DMS79 treated with DMSO at 0.1 percent for 48 hours (cell line): ENCODE data around the gene SFI1.

Source experiments
- DNase-seq: peaks from one replicate; lab custom pipeline; 2025; lab: John Stamatoyannopoulos, UW

SFI1 gene

GRCh38 chr22:31595271-31595670 lies 98.9 kb downstream of the SFI1 start:
- DNase-seq, result no peak

GRCh38 chr22:31602259-31602952 lies 106.1 kb downstream of the SFI1 start:
- DNase-seq, result no peak

DNA sequence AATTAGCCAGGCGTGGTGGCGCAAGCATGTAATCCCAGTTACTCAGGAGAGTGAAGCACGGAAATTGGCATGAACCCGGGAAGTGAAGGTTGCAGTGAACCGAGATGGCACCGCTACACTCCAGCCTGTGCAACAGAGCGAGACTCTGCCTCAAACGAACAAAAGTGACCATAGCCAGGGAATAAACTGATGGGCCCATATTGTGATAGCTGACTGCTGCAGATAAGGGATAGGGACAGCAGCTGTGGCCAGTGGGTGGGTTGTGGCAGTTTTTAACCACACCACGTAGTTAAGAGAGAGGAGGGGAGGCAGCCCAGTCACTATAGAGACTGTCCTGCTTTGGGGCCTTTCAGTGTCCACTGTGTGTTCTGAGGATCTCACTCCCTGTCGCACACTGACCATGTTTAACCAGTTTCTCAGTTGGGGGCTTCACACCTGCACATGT lies 106.8 kb downstream of the SFI1 start:
- no peak for DNase-seq

GRCh38 chr22:31603574-31603973 lies 107.2 kb downstream of the SFI1 start:
- no peak for DNase-seq

GRCh38 chr22:31604137-31604705 lies 107.9 kb downstream of the SFI1 start:
- DNase-seq, result peak; percentile 1

DNA sequence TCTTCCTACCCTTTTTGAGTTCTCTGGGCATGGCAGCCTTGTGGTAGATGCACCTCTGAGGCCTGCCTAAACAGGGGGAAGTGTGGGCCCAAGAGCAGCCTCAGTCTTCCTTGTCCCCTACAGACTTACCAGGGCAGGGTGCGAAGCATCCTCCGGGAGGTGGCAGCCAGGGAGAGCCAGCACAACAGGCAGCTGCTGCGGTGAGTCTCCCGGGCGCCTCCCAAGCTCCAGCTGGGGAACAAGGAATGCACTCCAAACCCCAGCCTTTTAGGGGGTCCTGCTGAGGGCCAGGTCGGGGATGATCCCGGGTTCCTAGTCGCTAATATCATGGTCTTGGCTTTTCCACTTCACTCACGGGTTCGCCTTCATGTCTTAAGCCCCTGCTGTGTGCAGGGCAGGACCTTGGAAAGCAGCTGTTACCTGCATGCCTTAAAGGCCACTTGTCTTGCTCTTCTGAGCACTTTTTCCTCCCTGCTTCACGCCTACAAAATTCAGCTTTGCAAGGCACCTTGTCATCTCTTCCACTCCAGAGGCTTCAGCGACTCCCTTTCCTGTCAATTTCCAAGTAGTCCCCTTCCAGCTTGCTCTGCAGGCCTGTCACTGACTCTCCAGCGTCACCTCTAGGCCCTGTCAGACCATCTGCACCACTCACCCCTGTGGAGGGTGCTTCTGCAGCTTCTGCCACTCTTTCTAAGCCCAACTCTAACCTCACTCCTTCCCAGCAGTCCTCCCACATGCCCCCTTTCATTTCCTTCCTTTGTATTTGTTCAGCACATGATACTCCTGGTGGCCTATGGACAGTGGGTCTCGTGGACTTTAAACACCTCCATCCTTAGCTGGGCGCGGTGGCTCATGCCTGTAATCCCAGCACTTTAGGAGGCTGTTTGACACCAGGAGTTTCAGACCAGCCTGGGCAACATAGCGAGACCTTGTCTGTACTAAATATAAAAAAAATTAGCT lies 108.7 kb downstream of the SFI1 start:
- DNase-seq, result peak; percentile 16

GRCh38 chr22:31605851-31606585 lies 109.7 kb downstream of the SFI1 start:
- DNase-seq, result no peak

DNA sequence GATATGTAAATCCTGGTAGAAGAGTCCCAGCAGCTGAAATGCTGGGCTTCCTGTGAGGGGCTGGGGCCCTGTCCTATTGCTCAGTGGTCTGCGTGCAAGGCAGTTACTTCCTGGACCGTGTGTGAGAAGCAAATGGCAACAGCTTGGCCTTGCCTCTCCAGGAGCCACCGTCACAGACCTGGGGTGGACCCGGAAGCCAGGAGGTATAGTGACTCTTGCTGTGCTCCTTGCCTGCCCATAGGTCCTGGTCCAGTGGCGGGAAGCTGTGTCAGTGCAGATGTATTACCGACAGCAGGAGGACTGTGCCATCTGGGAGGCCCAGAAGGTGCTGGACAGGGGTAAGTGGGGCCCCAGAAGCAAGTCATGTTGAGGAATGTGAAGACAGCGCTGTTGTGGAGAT lies 111.4 kb downstream of the SFI1 start:
- no peak for DNase-seq

DNA sequence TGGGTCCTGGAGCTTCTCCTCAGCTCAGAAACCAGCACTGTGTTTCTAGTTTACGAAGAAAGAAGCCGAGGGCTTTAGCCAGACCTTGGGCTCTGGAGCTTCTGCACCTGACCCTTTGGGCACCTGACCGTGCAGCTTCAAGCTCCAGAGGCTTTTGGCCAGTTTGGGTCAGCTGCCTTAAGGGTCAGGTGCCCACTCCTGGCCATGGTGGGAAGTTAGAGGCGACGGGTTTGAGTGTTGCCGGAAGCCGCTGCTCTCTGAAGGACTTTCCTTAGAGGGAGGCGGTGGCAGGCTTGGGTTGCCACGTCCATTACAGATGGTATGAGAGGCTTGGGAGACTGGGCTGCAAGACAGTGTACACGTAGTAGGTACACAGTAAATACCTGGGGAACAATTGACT lies 113.4 kb downstream of the SFI1 start:
- DNase-seq, result no peak

DNA sequence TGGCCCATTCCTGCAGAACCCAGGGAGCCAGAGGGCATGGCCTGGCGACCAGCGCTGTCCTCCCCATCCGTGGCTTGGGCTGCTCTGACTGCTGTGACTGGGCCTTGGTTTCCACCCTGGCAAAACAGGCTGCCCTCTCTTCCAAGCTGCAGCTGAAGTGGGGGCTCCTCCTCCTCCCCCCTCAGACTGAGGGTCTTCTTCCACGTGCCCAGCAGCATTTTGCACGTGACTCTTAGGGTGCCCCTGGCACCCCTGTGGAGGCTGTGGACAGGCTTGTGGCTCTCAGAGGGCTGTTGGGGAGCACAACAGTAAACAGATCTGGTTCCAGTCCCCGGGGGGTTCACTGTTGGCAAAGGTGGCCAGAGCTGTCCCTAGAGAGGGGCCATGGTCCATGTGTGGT lies 114.3 kb downstream of the SFI1 start:
- no peak for DNase-seq

- no peak for DNase-seq
These were observed 114.9 kb downstream of the SFI1 start for GRCh38 chr22:31611061-31611760.

DNA sequence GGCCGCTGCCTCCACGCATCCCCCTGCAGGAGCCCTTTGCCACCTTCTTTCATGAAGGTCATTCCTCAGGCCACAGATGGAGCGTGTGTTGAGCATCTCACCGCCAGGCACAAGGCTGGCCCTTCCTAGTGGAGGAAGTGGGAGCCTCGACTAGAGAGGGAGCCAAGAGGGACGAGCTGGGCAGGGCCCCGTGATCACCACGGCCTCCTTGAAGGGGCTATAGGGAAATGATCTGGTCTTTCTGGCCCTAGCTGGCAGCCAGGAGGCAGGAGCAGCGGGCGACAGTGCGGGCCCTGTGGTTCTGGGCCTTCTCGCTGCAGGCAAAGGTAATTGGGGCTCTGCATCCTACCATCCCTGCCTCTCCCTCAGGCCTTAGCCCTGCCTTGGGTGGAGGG lies 116.6 kb downstream of the SFI1 start:
- DNase-seq, result no peak

DNA sequence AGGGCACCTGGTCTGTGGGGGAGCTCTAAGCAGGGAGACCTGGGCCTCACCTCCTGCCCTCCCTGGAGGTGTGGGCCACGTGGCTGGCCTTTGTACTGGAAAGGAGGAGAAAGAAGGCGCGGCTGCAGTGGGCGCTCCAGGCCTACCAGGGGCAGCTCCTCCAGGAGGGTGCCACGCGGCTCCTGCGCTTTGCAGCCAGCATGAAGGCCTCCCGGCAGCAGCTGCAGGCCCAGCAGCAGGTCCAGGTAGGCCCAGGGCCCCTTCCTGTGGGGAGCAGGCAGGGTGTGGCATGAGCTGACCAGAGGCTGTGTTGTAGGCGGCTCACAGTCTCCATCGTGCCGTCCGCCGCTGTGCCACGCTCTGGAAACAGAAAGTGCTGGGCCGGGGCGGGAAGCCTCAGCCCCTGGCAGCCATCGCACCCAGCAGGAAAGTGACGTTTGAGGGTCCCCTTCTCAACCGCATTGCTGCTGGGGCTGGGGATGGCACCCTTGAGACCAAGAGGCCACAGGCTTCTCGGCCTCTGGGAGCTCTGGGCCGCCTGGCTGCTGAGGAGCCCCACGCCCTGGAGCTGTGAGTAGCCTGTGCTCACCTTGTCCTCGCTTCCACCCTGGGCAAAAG lies 117.1 kb downstream of the SFI1 start:
- no peak for DNase-seq

- no peak for DNase-seq
These were observed 117.6 kb downstream of the SFI1 start for GRCh38 chr22:31613904-31614296.

DNA sequence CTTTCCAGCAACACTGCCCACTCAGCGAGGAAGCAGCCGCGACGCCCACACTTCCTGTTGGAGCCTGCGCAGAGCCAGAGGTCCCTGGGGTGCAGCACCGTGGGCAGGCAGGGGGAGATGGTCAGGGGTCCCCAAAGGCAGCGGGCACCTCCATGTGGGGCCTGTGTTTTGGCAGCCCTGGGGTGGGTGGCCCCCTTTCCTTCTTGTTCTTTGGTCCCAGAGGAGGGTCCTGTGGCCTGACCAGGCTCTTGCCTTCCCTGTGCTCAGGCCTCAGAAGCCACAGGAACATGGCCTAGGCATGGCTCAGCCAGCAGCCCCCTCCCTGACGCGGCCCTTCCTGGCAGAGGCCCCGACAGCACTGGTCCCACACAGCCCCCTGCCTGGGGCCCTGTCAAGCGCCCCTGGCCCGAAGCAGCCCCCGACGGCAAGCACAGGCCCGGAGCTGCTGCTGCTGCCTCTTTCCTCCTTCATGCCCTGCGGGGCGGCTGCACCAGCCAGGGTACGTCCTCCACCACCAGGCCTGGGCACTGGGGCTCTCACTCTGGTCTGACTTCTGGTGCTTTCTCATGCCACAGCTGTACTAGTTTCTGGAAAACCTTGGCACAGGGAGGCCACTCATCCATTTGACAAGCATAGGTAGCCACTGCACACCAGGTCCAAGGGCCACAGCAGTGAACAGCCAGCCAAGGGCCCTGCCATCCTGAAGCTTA lies 118.6 kb downstream of the SFI1 start:
- no peak for DNase-seq

DNA sequence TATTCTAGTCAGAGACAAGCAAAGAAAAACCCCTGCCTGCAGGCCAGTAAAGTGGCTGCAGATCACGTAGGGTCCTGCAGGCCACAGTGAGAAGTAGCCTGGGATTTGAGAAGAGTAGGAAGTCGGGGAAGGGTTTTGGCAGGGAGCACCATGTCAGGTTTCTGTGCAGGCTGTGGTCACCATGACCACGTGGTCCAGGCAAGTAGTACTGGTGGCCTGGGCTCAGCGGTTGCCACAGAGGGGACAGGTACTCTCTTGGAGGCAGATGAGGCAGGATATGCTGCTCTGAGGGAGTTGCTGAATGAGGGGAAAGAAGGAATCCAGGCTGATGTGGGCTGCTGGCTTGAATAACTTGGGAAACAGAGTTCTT lies 119.1 kb downstream of the SFI1 start:
- DNase-seq, result no peak

- DNase-seq, result no peak
These were observed 119.6 kb downstream of the SFI1 start for GRCh38 chr22:31615940-31616314.

GRCh38 chr22:31616315-31616980 lies 120.1 kb downstream of the SFI1 start:
- no peak for DNase-seq

DNA sequence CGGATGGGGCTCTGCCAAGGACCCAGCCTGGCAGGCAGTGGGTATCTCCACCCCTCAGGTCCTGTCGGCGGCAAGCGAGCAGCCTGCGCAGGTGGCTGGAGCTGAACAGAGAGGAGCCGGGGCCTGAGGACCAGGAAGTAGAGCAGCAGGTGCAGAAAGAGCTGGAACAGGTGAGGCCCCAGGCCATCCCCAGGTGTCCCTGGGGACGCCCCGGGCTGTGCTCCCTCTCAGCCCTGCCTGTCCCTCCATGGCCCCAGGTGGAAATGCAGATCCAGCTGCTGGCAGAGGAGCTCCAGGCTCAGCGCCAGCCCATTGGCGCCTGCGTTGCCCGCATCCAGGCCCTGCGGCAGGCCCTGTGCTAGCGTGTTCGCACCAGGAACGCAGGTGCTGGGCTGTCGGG lies 121.7 kb downstream of the SFI1 start:
- DNase-seq, result peak; percentile 74
